ENCODE measurements around the gene NTRK3.

DNA sequence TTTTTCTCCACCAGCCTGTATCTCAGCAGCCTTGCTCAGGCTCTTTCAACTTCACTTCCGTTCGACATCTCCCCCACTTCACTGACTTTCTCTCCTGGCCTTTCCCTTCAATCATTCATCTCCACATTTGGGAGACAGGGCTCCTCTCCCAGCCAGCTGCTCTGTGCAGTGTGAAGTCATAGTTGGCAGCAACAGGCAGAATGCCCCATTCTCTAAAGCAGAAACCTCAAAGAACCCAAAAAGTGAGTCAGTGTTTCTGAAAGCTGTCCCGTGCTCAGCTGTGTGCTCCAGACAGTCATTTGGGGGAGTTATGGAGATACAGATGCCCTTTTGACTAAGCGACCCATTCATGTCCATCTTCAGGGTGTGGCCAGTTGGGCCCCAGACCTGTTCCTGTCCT is 54.3 kb downstream of the NTRK3 start:
- TF ChIP-seq EZH2 (IDR thresholded peaks at IDR 0.05; ENCODE audit: borderline replicate concordance, low read depth, low read length, severe bottlenecking) (no peak), FOS (IDR thresholded peaks at IDR 0.05; ENCODE audit: borderline replicate concordance, insufficient read depth, low read length) (no peak)
- TF ChIP-seq, protein P1, sequence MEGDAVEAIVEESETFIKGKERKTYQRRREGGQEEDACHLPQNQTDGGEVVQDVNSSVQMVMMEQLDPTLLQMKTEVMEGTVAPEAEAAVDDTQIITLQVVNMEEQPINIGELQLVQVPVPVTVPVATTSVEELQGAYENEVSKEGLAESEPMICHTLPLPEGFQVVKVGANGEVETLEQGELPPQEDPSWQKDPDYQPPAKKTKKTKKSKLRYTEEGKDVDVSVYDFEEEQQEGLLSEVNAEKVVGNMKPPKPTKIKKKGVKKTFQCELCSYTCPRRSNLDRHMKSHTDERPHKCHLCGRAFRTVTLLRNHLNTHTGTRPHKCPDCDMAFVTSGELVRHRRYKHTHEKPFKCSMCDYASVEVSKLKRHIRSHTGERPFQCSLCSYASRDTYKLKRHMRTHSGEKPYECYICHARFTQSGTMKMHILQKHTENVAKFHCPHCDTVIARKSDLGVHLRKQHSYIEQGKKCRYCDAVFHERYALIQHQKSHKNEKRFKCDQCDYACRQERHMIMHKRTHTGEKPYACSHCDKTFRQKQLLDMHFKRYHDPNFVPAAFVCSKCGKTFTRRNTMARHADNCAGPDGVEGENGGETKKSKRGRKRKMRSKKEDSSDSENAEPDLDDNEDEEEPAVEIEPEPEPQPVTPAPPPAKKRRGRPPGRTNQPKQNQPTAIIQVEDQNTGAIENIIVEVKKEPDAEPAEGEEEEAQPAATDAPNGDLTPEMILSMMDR (IDR thresholded peaks at IDR 0.05; ENCODE audit: extremely low read depth in 1 of 2, insufficient read depth in 1 of 2, low read depth in 1 of 2, low read length in 2 of 2) = no peak

Data from endothelial cell of umbilical vein (primary cell).